ENCODE data around the gene RGS8.

GRCh38 chr1:182652933-182653332 lies 31.5 kb downstream of the RGS8 start:
- TF ChIP-seq TAF1 (IDR thresholded peaks at IDR 0.05; ENCODE audit: borderline replicate concordance, insufficient read depth, low read length): no peak
- no peak for TF ChIP-seq REST (IDR thresholded peaks at IDR 0.05; ENCODE audit: insufficient read depth in 1 of 2, low read depth in 2 of 2, low read length in 2 of 2)
- TF ChIP-seq POLR2AphosphoS5 (IDR thresholded peaks at IDR 0.05; ENCODE audit: low read depth, low read length): no peak
- no peak for TF ChIP-seq SIN3A (IDR thresholded peaks at IDR 0.05; ENCODE audit: borderline replicate concordance, insufficient read depth, low read length)
- no peak for TF ChIP-seq FOXP2 (optimal IDR thresholded peaks at IDR 0.05; ENCODE audit: borderline replicate concordance, extremely low read depth, extremely low read length, insufficient read depth)

Measured in PFSK-1 (cell line).